Sigmoid colon (tissue), 7 donors: Measurements from ENCODE around the gene SBDS. TPM values are rescaled to one million over a fixed set of nuclear protein-coding genes. Genes with fewer than 3 reads are reported as not detected.

ENCODE experiments used
- DNase-seq: peaks from one replicate; pipeline ENCODE4 v3.0.0-alpha.2; 2019
- H3K27ac ChIP-seq, 4 donors: fragments of 200-600 bp; sonication (generic); one replicate each; pipeline ENCODE4 v1.5.1; 2016 to 2019; ENCODE audit warnings: mild to moderate bottlenecking in 1 of 4
- H3K27me3 ChIP-seq, 3 donors: fragments of 200-600 bp; sonication (generic); one replicate each; pipeline ENCODE4 v1.5.1; 2019; ENCODE audit warnings: mild to moderate bottlenecking in 1 of 3
- H3K36me3 ChIP-seq, 4 donors: fragments of 200-600 bp; sonication (generic); one replicate each; pipeline ENCODE4 v1.5.1; 2016 to 2019
- H3K4me1 ChIP-seq, 4 donors: fragments of 200-600 bp; sonication (generic); one replicate each; pipeline ENCODE4 v1.5.1; 2017 to 2019
- H3K4me3 ChIP-seq, 4 donors: fragments of 200-600 bp; sonication (generic); one replicate each; pipeline ENCODE4 v1.5.1; 2017 to 2019; ENCODE audit warnings: mild to moderate bottlenecking in 2 of 4, moderate library complexity in 1 of 4
- H3K9me3 ChIP-seq, 4 donors: fragments of 200-600 bp in 3 of 4; sonication (generic) in 3 of 4; one replicate each; pipeline versions ENCODE4 v1.5.1 to v1.6.1; 2013 to 2019
- EP300 ChIP-seq, 4 donors: sonication (generic); formaldehyde crosslinking; IDR thresholded peaks; one replicate each; pipeline ENCODE4 v1.6.1; 2017; ENCODE audit warnings: antibody characterized with exemption in 4 of 4
- POLR2A ChIP-seq, 2 donors: fragments of 450-650 bp; IDR thresholded peaks; one replicate each; pipeline ENCODE4 v1.6.1; 2016; ENCODE audit warnings: antibody characterized with exemption in 2 of 2, mild to moderate bottlenecking in 2 of 2, moderate library complexity in 2 of 2
- POLR2AphosphoS5 ChIP-seq, 4 donors: sonication (generic); formaldehyde crosslinking; IDR thresholded peaks; one replicate each; pipeline ENCODE4 v1.6.1; 2017; ENCODE audit warnings: antibody characterized with exemption in 4 of 4
- WGBS, 2 donors: extraction: QIAGEN DNeasy Blood & Tissue Kit; methylation state at CpG; one replicate each; pipeline ENCODE4 v1.1.7; 2013; 5-methylcytosine and 5-hydroxymethylcytosine counted together
- intact Hi-C: fragments of 100-400 bp; cut with DNase I; formaldehyde crosslinking; loops from one replicate; pipeline ENCODE4 v1.15.1; 2023
- polyA plus RNA-seq, 3 donors: library from polyadenylated mRNA; stranded (reverse); fragments of 200-250 nt; gene quantifications; one replicate each; pipeline ENCODE4 v1.2.3, GENCODE V29; 2013
- total RNA-seq, 4 donors: library from RNA; depleted of rRNA; stranded (reverse); fragments of >200 nt; gene quantifications; one replicate each; pipeline ENCODE4 v1.1.0, GENCODE V29; 2016
- TF ChIP-seq, protein P1 (sequence below), 4 experiments: fragments of 450-650 bp in 3 of 4; fragments of 200-600 bp in 1 of 4; IDR thresholded peaks; one replicate each; pipeline ENCODE4 v1.5.1; 2016 to 2019; ENCODE audit warnings: antibody characterized with exemption in 4 of 4, mild to moderate bottlenecking in 3 of 4, moderate library complexity in 2 of 4
- donor health status: healthy with polysubstance abuse.
- donor health status: Bipolar disorder and iron deficiency.
- donor health status: healthy.

SBDS gene
- total and polyA plus RNA-seq, 7 donors = 94.7 to 266 (median 187) TPM

DNA sequence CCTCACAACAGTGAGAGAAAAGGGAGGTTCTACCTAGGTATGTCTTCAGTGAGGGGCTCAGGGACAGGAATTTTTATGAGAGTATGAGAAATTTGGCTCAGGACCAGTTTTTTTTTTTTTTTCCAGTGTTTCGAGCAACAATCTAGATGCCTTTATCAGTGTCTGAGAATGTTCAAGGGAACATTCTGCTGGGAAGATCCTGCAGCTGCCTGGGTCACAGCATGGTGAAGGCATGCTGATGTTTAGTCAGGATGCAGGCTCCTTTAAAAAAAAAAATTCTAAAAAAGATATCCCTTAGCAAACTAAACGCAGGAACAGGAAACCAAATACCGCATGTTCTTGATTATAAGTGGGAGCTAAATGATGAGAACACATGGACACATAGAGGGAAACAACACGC is 31.0 kb downstream of the SBDS start:
- H3K4me1 ChIP-seq = no peaks in the 10 kb centered on the region
- DNase-seq = no peak
- no peak overlapping the region for H3K4me3 ChIP-seq
- 48 to 57% methylated on average over 4 of the region's 4 CpGs for WGBS, 2 donors
- H3K27ac ChIP-seq = no peak overlapping the region
- H3K36me3 ChIP-seq = peaks cover 0 to 5% (median 0%) of the 10 kb centered on the region in 4 donors
- no peaks in the 10 kb centered on the region for H3K9me3 ChIP-seq
- TF ChIP-seq EP300 (IDR thresholded peaks at IDR 0.05) (no peak), POLR2A (IDR thresholded peaks at IDR 0.05) (no peak), POLR2AphosphoS5 (IDR thresholded peaks at IDR 0.05) (no peak)
- TF ChIP-seq, protein P1, sequence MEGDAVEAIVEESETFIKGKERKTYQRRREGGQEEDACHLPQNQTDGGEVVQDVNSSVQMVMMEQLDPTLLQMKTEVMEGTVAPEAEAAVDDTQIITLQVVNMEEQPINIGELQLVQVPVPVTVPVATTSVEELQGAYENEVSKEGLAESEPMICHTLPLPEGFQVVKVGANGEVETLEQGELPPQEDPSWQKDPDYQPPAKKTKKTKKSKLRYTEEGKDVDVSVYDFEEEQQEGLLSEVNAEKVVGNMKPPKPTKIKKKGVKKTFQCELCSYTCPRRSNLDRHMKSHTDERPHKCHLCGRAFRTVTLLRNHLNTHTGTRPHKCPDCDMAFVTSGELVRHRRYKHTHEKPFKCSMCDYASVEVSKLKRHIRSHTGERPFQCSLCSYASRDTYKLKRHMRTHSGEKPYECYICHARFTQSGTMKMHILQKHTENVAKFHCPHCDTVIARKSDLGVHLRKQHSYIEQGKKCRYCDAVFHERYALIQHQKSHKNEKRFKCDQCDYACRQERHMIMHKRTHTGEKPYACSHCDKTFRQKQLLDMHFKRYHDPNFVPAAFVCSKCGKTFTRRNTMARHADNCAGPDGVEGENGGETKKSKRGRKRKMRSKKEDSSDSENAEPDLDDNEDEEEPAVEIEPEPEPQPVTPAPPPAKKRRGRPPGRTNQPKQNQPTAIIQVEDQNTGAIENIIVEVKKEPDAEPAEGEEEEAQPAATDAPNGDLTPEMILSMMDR (IDR thresholded peaks at IDR 0.05) = no peak
- H3K27me3 ChIP-seq = no peaks in the 10 kb centered on the region
- intact Hi-C loops = no loop called here

DNA sequence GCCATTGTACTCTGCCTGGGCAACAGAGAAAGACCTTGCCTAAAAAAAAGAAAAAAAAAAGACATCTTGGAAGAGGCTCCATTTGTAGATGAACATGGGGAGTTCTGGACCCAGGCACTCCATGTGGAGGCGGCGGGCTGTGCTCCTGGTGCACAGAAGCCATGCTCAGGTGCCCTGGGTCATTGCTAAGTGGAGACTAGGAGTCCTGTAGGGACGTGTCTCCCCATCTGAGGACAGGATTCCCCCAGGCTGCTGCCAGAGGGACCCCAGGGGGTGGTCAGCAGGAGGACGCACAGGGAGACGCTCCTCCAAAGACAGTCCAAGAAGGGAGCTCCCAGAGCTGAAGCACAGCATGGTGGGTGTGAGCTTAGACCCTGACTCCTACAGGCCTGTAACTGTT is 34.3 kb downstream of the SBDS start:
- Histone ChIP-seq H3K4me3 (no peak overlapping the region), H3K36me3 (peaks cover 0 to 38% (median 15%) of the 10 kb centered on the region in 4 donors), H3K4me1 (no peaks in the 10 kb centered on the region), H3K27ac (no peak overlapping the region), H3K9me3 (no peaks in the 10 kb centered on the region), H3K27me3 (no peaks in the 10 kb centered on the region)
- intact Hi-C loops = no loop called here
- DNase-seq = no peak
- WGBS, 2 donors = 96 to 98% methylated on average over 5 of the region's 5 CpGs
- TF ChIP-seq POLR2A (IDR thresholded peaks at IDR 0.05) = no peak
- TF ChIP-seq, protein P1 (IDR thresholded peaks at IDR 0.05) = no peak
- no peak for TF ChIP-seq EP300 (IDR thresholded peaks at IDR 0.05)
- TF ChIP-seq POLR2AphosphoS5 (IDR thresholded peaks at IDR 0.05) = no peak

DNA sequence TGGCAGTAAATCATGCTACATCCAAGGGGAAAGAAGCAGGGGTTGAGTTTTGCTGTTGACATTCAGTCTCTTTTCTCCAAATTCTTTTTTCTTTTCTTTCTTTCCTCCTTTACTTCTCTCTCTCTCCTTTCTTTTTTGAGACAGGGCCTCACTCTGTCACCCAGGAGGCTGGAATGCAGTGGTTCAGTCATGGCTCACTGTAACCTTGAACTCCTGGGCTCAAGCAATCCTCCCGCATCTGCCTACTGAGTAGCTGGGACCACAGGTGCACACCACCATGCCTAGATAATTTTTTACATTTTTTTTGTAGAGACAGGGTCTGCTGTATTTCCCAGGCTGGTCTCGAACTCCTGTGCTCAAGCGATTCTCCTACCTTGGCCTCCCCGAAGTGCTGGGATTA is 35.2 kb downstream of the SBDS start:
- Histone ChIP-seq H3K4me1 (no peaks in the 10 kb centered on the region), H3K4me3 (no peak overlapping the region), H3K27ac (no peak overlapping the region), H3K9me3 (no peaks in the 10 kb centered on the region), H3K27me3 (no peaks in the 10 kb centered on the region), H3K36me3 (peaks cover 0 to 47% (median 21%) of the 10 kb centered on the region in 4 donors)
- intact Hi-C loops = no loop called here
- TF ChIP-seq POLR2A (IDR thresholded peaks at IDR 0.05) = no peak
- TF ChIP-seq, protein P1 (IDR thresholded peaks at IDR 0.05) = no peak
- TF ChIP-seq POLR2AphosphoS5 (IDR thresholded peaks at IDR 0.05) = no peak
- no peak for TF ChIP-seq EP300 (IDR thresholded peaks at IDR 0.05)
- no peak for DNase-seq
- 98% methylated on average over 4 of the region's 4 CpGs for WGBS, 2 donors

DNA sequence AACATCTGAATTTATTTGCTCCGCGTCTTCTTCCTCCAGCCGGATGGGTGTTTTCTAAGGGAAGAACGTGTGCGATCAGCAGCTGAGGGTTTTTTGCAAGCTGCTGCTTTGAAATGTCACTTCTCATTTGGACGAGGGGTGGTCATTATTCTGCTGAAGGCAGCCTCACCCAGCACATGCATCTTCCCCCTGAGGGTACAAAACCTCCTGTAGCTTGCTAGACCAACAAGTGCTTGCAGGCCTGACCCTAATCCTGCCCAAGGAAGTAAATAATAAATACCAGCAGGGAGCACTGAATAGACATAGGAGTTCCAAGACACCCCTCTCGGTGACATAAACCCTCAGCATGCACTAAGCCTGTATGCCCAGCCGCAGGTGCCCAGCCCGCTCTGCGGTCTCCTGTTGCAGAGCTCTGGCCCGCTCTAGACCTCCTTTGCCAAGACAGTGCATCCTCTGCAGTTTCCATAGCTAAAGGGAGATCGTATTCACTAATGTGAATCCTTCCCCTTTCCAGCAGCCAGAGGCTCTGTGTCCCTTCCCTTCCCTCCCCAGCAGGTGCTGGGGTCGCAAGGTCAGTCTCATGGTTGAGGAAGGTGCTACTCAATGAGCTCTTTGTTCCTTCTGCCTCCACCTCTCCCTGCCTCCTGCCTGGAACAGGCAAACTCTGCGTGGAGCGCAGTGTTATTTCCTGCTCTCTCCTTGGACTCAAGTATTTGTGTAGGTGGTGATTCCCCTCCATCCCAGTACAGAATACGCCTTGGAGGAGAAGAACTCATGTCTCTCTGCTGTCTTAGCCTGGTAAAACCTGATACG is 36.6 kb downstream of the SBDS start:
- Histone ChIP-seq H3K27ac (no peak overlapping the region), H3K4me1 (no peaks in the 10 kb centered on the region), H3K36me3 (peaks cover 0 to 62% (median 28%) of the 10 kb centered on the region in 4 donors), H3K27me3 (no peaks in the 10 kb centered on the region), H3K9me3 (no peaks in the 10 kb centered on the region), H3K4me3 (no peak overlapping the region)
- DNase-seq = no peak
- intact Hi-C loops = no loop called here
- no peak for TF ChIP-seq POLR2AphosphoS5 (IDR thresholded peaks at IDR 0.05)
- TF ChIP-seq, protein P1 (IDR thresholded peaks at IDR 0.05) = no peak
- WGBS, 2 donors = 39 to 78% methylated on average over 17 of the region's 17 CpGs
